Head of caudate nucleus (tissue), 42 donors: Measurements from ENCODE around the gene RFC5.

Experiments used
- DNase-seq, 42 donors: peaks; one replicate each; pipeline versions ENCODE4 v3.0.0 to v3.0.0-alpha.2; 2020 to 2021; ENCODE audit warnings: mixed read lengths in 7 of 42
- intact Hi-C: fragments of 100-400 bp; cut with DNase I; formaldehyde crosslinking; loops from one replicate; pipeline ENCODE4 v1.15.0; 2022

The RFC5 gene

DNA sequence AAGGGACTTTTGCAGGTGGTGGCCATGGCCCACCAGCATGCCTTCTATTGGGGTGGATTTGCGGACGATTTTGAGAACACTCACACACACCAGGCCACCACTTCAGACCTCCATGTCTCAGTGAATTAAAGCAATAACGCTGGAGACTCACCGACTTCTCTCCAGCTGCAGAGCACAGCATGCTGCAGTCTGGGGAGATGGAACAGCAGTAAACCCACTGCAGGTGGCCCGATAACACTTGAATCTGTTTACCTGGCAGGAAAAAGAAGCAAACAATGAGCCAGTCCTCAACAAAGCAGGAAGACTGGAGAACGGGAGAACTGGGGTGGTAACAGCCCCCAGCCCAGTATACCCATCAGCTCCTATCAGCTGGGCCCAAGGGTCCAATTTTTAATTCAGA, 21.6 kb downstream of the RFC5 start:
- intact Hi-C loops = loop anchor here (10.0 kb wide), 1 partner anchor 163 kb away; no protein-coding TSS in a partner anchor

GRCh38 chr12:118042091-118042490, 25.6 kb downstream of the RFC5 start:
- DNase-seq = no peak

More for the DNA sequence above, 21.6 kb downstream of the RFC5 start:
- no peak for DNase-seq

GRCh38 chr12:118044075-118044474, 27.6 kb downstream of the RFC5 start:
- DNase-seq = no peak
- intact Hi-C loops = no loop called here

More at GRCh38 chr12:118042091-118042490, 25.6 kb downstream of the RFC5 start:
- intact Hi-C loops = no loop called here

DNA sequence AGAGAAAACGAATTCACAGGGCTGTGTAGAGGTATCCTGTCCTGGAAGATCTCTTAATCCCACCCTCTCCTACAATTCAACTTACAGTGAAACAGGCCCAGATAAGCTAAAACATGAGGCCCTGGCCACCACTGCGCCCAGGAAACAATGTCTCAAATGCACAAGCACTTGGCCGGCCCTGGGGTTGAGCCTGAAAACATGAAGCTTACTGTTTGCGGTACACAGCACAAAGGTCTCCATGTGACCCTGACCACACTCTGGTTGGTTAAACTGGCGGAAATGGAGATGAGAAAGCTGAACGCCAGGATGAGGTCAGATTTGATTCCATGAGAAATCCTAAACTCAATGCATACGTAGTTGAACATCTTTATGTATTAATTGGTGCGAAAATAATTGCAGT, 28.1 kb downstream of the RFC5 start:
- no peak for DNase-seq
- intact Hi-C loops = no loop called here

GRCh38 chr12:118046430-118046829, 29.9 kb downstream of the RFC5 start:
- no peak for DNase-seq
- intact Hi-C loops = no loop called here

GRCh38 chr12:118050972-118051910, 34.7 kb downstream of the RFC5 start:
- DNase-seq = no peak
- intact Hi-C loops = no loop called here

- intact Hi-C loops = no loop called here
- DNase-seq = peak in 40 of 42 donors; percentile 10 to 85 (median 38)
Measured at GRCh38 chr12:118052324-118053070, 36.0 kb downstream of the RFC5 start.

GRCh38 chr12:118053071-118053985, 36.8 kb downstream of the RFC5 start:
- no peak for DNase-seq
- intact Hi-C loops = no loop called here

- intact Hi-C loops = no loop called here
Measured at GRCh38 chr12:118055144-118055557, 38.6 kb downstream of the RFC5 start.

GRCh38 chr12:118055865-118056773, 39.6 kb downstream of the RFC5 start:
- no peak for DNase-seq
- intact Hi-C loops = no loop called here

More at GRCh38 chr12:118055144-118055557, 38.6 kb downstream of the RFC5 start:
- DNase-seq = peak in 14 of 42 donors; percentile 12 to 72 (median 44)

DNA sequence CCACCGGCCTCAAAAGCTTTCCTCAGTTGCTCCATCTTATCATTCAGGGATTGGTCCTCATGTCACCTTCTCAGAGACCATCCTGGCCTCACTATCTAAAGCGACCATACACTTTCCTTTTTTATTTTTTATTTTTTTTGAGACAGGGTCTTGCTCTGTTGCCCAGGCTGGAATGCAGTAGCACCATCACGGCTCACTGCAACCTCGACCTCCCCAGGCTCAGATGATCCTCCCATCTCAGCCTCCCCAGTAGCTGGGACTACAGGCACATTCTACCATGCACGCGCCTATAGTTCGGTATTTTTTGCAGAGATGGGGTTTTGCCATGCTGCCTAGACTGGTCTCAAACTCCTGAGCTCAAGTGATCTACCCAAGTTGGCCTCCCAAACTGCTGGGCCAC, 41.7 kb downstream of the RFC5 start:
- no peak for DNase-seq
- intact Hi-C loops = no loop called here

- DNase-seq = no peak
- intact Hi-C loops = no loop called here
Measured at GRCh38 chr12:118058881-118059280, 42.4 kb downstream of the RFC5 start.

GRCh38 chr12:118059341-118060191, 43.1 kb downstream of the RFC5 start:
- intact Hi-C loops = loop anchor here (5.0 kb wide), 1 partner anchor 318 kb away; the partner anchor contains the start of gene SUDS3
- peak in 1 of 42 donors; percentile 3 for DNase-seq

GRCh38 chr12:118060301-118061010, 44.0 kb downstream of the RFC5 start:
- intact Hi-C loops = loop anchor here (5.0 kb wide), 1 partner anchor 317 kb away; the partner anchor contains the start of gene SUDS3
- DNase-seq = peak; percentile 16 to 80 (median 48)

DNA sequence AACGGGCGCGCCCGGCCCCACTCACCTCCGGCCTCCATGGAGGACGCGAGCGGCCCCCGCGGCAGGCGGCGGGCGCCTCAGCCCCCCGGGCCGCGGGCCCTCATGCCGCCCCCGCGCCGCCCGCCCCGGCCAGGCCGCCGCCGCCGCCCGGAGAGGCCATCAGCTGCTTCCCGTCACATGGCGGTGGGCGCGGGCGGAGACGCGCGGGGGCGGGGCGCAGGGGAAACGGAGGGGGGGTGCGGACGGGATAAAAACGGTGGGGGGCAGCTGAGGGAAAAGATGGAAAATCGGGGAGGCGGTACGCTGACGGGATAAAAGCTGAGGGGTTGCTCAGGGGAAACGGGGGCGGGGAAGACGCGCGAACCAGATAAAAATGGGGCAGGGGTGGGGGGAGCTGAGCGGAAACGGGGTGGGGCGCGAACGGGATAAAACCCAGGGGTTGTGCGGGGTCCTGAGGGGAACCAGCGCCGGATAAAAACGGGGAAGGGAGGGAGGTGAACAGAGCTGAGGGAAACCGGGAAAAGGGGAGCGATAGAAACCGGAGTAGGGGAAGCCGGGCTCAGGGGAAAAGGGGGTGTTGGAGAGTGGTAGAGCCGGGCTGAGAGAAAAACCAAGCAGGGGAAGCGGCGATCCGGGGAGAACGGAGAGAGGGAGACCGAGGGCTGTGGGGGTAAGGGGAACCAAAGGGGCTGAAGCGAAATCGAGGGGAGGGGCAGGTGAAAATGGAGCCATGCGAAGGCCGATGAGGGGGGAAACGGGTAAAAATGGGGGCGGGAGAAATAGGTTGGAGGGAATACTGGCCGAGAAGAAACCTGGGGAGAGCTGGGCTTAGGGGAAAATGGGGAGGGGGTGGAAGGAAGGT, 44.7 kb downstream of the RFC5 start, which contains the start of gene WSB2:
WSB2 (minus strand) TSS at position 169 of the 862 bp plus-strand sequence; CDS start at position 38, 131 bp downstream.
- intact Hi-C loops = loop anchor here (5.0 kb wide), 1 partner anchor 316 kb away; the partner anchor contains the start of gene SUDS3
- DNase-seq = peak; percentile 53 to 94 (median 87)
